ENCODE data around the gene MED12L. TPM values are rescaled to one million over a fixed set of nuclear protein-coding genes. Genes with fewer than 3 reads are reported as not detected.

The MED12L gene
- total RNA-seq, 6 experiments from 2014 or later, result 0.05 to 0.64 (median 0.13) TPM; not detected in 1

GRCh38 chr3:151106311-151106710, 20.8 kb downstream of the MED12L start:
- Mint-ChIP-seq H3K27me3 (ENCODE audit: insufficient read depth) (peaks cover 15% of the 10 kb centered on the region), H3K9me3 (no peaks in the 10 kb centered on the region), H3K27ac (no peak overlapping the region), H3K4me1 (ENCODE audit: low read depth) (no peaks in the 10 kb centered on the region), H3K36me3 (ENCODE audit: low read depth) (no peaks in the 10 kb centered on the region), H3K4me3 (no peak overlapping the region)
- TF ChIP-seq CTCF (IDR thresholded peaks at IDR 0.05), result no peak
- no peak for DNase-seq

DNA sequence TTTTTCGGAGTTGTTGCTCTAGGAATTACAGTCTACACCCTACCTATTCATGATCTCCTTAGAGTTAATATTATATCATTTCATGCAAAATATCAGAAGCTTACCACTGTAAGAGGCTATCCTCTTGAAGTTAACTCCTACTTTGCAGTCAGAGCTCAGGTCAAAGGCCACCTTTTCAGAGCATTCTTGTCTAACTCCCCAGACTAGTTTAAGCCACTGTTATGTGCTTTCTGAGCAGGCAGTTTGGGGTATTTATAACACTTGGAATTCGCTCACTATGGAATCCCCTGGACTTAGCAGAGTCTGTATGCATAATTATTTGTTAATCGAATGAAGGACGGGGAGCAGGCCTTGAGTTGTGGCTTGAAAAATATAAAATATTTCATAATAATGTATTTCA, 21.7 kb downstream of the MED12L start:
- peaks cover 15% of the 10 kb centered on the region for H3K27me3 Mint-ChIP-seq (ENCODE audit: insufficient read depth)
- no peaks in the 10 kb centered on the region for H3K36me3 Mint-ChIP-seq (ENCODE audit: low read depth)
- no peak for DNase-seq
- H3K4me1 Mint-ChIP-seq (ENCODE audit: low read depth), result no peaks in the 10 kb centered on the region
- no peak overlapping the region for H3K27ac Mint-ChIP-seq
- no peak overlapping the region for H3K4me3 Mint-ChIP-seq
- H3K9me3 Mint-ChIP-seq, result no peaks in the 10 kb centered on the region
- no peak for TF ChIP-seq CTCF (IDR thresholded peaks at IDR 0.05)

GRCh38 chr3:151107701-151108100, 22.2 kb downstream of the MED12L start:
- H3K4me3 Mint-ChIP-seq, result no peak overlapping the region
- H3K36me3 Mint-ChIP-seq (ENCODE audit: low read depth), result no peaks in the 10 kb centered on the region
- no peak for TF ChIP-seq CTCF (IDR thresholded peaks at IDR 0.05)
- no peak for DNase-seq
- H3K27me3 Mint-ChIP-seq (ENCODE audit: insufficient read depth), result peaks cover 11% of the 10 kb centered on the region
- no peak overlapping the region for H3K27ac Mint-ChIP-seq
- no peaks in the 10 kb centered on the region for H3K9me3 Mint-ChIP-seq
- H3K4me1 Mint-ChIP-seq (ENCODE audit: low read depth), result no peaks in the 10 kb centered on the region

DNA sequence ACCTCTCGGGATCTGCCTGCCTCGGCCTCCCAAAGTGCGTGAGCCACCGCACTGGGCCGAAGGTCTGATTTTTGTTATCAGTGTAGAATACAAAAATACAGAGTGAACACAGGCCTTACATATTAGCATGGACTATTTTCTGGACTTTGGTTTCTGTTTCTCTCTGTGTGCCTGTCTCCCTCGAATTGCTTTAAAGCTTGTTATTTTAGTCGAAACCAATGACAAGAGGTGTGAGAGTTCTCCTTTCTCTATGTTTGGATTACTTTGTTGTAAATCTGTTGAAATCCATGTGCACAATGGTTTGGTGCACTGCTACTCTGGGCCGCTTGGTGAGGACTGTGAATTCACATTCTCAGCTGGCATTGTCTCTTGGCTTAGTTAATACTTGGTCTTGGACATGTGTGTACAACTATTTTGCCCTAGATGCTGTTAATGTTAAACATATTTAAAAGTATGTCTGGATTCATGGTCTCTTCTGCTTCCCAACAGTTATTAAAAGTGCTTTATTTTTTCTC, 23.9 kb downstream of the MED12L start:
- Mint-ChIP-seq H3K27me3 (ENCODE audit: insufficient read depth) (peaks cover 12% of the 10 kb centered on the region), H3K9me3 (no peaks in the 10 kb centered on the region), H3K4me1 (ENCODE audit: low read depth) (no peaks in the 10 kb centered on the region), H3K27ac (no peak overlapping the region), H3K36me3 (ENCODE audit: low read depth) (no peaks in the 10 kb centered on the region), H3K4me3 (no peak overlapping the region)
- no peak for DNase-seq
- no peak for TF ChIP-seq CTCF (IDR thresholded peaks at IDR 0.05)

DNA sequence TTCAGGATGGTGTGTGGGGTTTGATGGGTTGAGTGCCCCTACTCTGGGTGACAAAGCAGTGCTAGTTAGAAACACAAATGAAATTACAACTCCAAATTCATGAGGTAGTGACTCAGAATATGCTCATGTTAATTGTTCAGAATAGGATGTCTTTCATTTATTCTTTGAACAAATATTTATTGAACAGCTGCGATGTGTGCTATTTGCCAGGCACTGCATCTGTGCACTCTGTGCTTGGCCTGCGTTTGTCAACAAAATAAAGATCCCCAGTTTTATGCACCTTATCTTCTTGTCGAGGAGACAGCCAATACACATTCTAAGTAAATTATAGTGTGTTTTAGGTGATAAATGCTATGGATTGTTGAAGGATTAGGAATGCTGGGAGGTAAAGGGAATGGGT, 27.3 kb downstream of the MED12L start:
- no peaks in the 10 kb centered on the region for H3K4me1 Mint-ChIP-seq (ENCODE audit: low read depth)
- no peak for DNase-seq
- peaks cover 12% of the 10 kb centered on the region for H3K27me3 Mint-ChIP-seq (ENCODE audit: insufficient read depth)
- no peaks in the 10 kb centered on the region for H3K9me3 Mint-ChIP-seq
- H3K27ac Mint-ChIP-seq, result no peak overlapping the region
- no peak for TF ChIP-seq CTCF (IDR thresholded peaks at IDR 0.05)
- no peaks in the 10 kb centered on the region for H3K36me3 Mint-ChIP-seq (ENCODE audit: low read depth)
- no peak overlapping the region for H3K4me3 Mint-ChIP-seq

- Mint-ChIP-seq H3K36me3 (ENCODE audit: low read depth) (no peaks in the 10 kb centered on the region), H3K4me1 (ENCODE audit: low read depth) (no peaks in the 10 kb centered on the region), H3K27me3 (ENCODE audit: insufficient read depth) (peaks cover 12% of the 10 kb centered on the region), H3K4me3 (no peak overlapping the region), H3K9me3 (no peaks in the 10 kb centered on the region), H3K27ac (no peak overlapping the region)
- TF ChIP-seq CTCF (IDR thresholded peaks at IDR 0.05), result no peak
- DNase-seq, result no peak
These were observed 27.9 kb downstream of the MED12L start for GRCh38 chr3:151113343-151113742.
